K562 (cell line): ENCODE measurements around the gene MYB. TPM values are rescaled to one million over a fixed set of nuclear protein-coding genes. Genes with fewer than 3 reads are reported as not detected.
A peak's percentile ranks its signal among the peaks of the same experiment; 100 is the strongest.

Experiments used
- ASH1L ChIP-seq: fragments of 450-650 bp; IDR thresholded peaks from 2 replicates; pipeline ENCODE4 v1.6.1; 2018; ENCODE audit warnings: borderline replicate concordance, mild to moderate bottlenecking, low read depth; ENCODE audit not compliant: partially characterized antibody
- BRCA1 ChIP-seq, 2 experiments: fragments of 450-650 bp in 1 of 2; sonication (generic) in 1 of 2; formaldehyde crosslinking in 1 of 2; IDR thresholded peaks; 2 replicates each; pipeline versions ENCODE4 v1.5.0 to v1.6.1; 2017 to 2020; ENCODE audit warnings: mild to moderate bottlenecking in 1 of 2, missing genetic modification reagents in 1 of 2
- HEY1 ChIP-seq: fragments of 250-450 bp; sonication (Bioruptor Pico); IDR thresholded peaks from 2 replicates; pipeline ENCODE4 v1.5.0; 2020; ENCODE audit warnings: mild to moderate bottlenecking, moderate library complexity, borderline replicate concordance
- PRPF4 ChIP-seq: fragments of 200-400 bp; formaldehyde crosslinking; IDR thresholded peaks from one replicate; pipeline ENCODE4 v1.6.1; 2017; ENCODE audit warnings: low read length, low read depth, mild to moderate bottlenecking; ENCODE audit not compliant: insufficient read depth, poor library complexity, severe bottlenecking
- RBM22 ChIP-seq: fragments of 200-400 bp; formaldehyde crosslinking; IDR thresholded peaks from 2 replicates; pipeline ENCODE4 v1.6.1; 2018; ENCODE audit warnings: low read length, low read depth; ENCODE audit not compliant: poor library complexity, severe bottlenecking
- SMARCA4 ChIP-seq: fragments of 450-650 bp; IDR thresholded peaks from 2 replicates; pipeline ENCODE4 v1.6.1; 2016
- SNIP1 ChIP-seq: fragments of 450-650 bp; IDR thresholded peaks from 2 replicates; pipeline ENCODE4 v1.7.1; 2017; ENCODE audit warnings: low read depth, mild to moderate bottlenecking
- STAT5A ChIP-seq: IDR thresholded peaks from 2 replicates; pipeline ENCODE4 v1.6.1; 2012; ENCODE audit warnings: low read length, inconsistent platforms, borderline replicate concordance
- ZFP30 ChIP-seq: fragments of 250-450 bp; sonication (Bioruptor Pico); IDR thresholded peaks from 2 replicates; pipeline ENCODE4 v1.8.0; 2022; ENCODE audit warnings: moderate library complexity, mild to moderate bottlenecking, inconsistent platforms, borderline replicate concordance
- ZNF140 ChIP-seq: fragments of 250-450 bp; sonication (Bioruptor Pico); IDR thresholded peaks from 2 replicates; pipeline ENCODE4 v1.8.0; 2021; ENCODE audit warnings: moderate library complexity, mild to moderate bottlenecking, inconsistent platforms
- ZNF24 ChIP-seq: fragments of 450-650 bp; IDR thresholded peaks from 2 replicates; pipeline ENCODE4 v1.6.1; 2016
- polyA plus RNA-seq, 8 experiments: library from polyadenylated mRNA; depleted of rRNA in 4 of 8; stranded (reverse) in 5 of 8; unstranded in 3 of 8; fragments of >200 nt; fragmentation: Nextera tagmentation in 2 of 8; fragmentation: Illumina TruSeq in 1 of 8; extraction: Ambion mirVana in 2 of 8; extraction: Trizol in 1 of 8; gene quantifications; 2 replicates each; pipeline versions ENCODE4 v1.2.1 to v1.2.3, GENCODE V29; 2011 to 2014; ENCODE audit warnings: inconsistent platforms in 1 of 8, missing spikeins in 1 of 8
- total RNA-seq, 7 experiments: library from RNA; depleted of rRNA in 6 of 7; stranded (reverse); fragments of >200 nt in 6 of 7; fragmentation: Illumina TruSeq in 2 of 7; extraction: Trizol in 2 of 7; gene quantifications; 2 replicates each; pipeline versions ENCODE4 v1.2.1 to v1.2.3, GENCODE V29; 2011 to 2021; ENCODE audit warnings: low replicate concordance in 1 of 7
- TF ChIP-seq, protein P1 (sequence below): fragments of 250-450 bp; sonication (Bioruptor Pico); IDR thresholded peaks from 2 replicates; pipeline ENCODE4 v1.5.0; 2021; ENCODE audit warnings: mild to moderate bottlenecking, moderate library complexity
- TF ChIP-seq, protein P2 (sequence below): fragments of 250-450 bp; sonication (Bioruptor Pico); IDR thresholded peaks from 2 replicates; pipeline ENCODE4 v1.4.0; 2020; ENCODE audit warnings: mild to moderate bottlenecking, moderate library complexity
- TF ChIP-seq, protein P3 (sequence below): IDR thresholded peaks from 3 replicates; pipeline ENCODE4 v1.6.1; 2011; ENCODE audit warnings: borderline replicate concordance, mild to moderate bottlenecking; ENCODE audit not compliant: insufficient read length, insufficient read depth
- TF ChIP-seq, protein P4 (sequence below): fragments of 450-650 bp; IDR thresholded peaks from 2 replicates; pipeline ENCODE4 v1.6.1; 2016; ENCODE audit warnings: mild to moderate bottlenecking
- TF ChIP-seq, protein P5 (sequence below): fragments of 450-650 bp; formaldehyde crosslinking; IDR thresholded peaks from 2 replicates; pipeline ENCODE4 v1.4.0; 2020; ENCODE audit warnings: mild to moderate bottlenecking, mixed read lengths

Gene MYB
- total and polyA plus RNA-seq, 9 of the 15 experiments (the other 6 are each of a cell fraction or from before 2014, with no cell fraction given), result 35.8 to 218 (median 140) TPM

DNA sequence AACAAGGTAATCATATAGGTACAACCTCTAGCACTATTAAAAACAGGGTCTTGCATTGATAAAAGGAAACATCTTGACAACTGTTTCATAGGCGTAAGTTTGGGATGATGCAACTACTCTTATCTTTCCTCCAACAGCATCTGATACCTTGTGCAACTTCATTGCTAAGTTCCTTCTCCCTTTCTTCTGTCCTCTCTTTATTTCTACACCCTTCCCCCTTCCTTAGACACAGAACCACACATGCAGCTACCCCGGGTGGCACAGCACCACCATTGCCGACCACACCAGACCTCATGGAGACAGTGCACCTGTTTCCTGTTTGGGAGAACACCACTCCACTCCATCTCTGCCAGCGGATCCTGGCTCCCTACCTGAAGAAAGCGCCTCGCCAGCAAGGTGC is 14.4 kb downstream of the MYB start (continued):
- TF ChIP-seq, protein P1, sequence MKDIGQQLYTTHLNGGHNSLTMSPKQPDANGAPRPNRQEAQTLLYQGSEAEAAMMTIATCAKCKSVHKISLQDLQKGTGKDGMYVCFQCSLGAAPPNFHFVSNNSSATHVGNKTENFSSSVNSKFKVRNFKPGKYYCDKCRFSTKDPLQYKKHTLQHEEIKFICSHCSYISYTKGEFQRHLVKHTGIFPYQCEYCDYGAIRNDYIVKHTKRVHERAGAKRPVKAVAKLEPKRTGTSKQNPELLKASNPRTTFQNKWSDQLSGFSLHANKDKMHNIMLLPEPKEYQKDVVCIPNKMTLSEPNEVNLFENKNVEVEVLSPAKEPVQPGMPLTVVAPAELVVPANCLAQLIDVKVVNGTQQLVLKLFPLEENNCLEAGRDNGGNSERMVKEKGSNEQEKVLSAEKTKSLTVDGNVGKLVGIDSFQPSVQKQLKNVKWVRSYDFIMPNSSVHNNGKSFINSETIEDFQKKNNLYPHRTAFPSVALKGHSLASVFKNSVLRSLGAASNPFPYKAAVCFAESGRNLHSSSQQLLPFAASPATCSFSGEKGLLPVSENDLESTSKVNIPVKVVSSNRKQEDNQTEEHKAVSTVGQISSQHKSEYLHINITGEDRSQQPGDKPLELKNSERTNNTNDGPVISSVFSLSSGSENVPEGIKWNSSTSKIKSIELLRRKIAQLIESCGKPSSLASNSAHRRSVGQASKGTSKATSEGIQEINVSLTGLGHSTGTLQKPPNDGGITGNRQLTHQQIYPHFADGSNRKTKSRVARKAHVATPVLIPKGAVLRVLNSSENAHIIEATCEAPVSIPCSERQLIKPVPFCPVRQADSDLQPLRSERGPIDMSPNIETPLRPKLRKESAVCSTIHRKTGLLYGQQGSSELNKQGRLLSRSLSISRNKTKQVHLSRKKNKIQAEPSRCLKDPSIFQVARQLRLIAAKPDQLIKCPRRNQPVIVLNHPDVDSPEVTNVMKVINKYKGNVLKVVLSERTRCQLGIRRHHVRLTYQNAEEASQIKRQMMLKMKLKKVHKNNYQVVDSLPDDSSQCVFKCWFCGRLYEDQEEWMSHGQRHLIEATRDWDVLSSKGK, result no peak
- TF ChIP-seq, protein P2, sequence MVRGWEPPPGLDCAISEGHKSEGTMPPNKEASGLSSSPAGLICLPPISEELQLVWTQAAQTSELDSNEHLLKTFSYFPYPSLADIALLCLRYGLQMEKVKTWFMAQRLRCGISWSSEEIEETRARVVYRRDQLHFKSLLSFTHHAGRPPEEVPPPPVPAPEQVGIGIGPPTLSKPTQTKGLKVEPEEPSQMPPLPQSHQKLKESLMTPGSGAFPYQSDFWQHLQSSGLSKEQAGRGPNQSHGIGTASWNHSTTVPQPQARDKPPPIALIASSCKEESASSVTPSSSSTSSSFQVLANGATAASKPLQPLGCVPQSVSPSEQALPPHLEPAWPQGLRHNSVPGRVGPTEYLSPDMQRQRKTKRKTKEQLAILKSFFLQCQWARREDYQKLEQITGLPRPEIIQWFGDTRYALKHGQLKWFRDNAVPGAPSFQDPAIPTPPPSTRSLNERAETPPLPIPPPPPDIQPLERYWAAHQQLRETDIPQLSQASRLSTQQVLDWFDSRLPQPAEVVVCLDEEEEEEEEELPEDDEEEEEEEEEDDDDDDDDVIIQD (CRISPR knock-in tag), result no peak
- peak; percentile 87; the same call in 1 of the 2 replicates for TF ChIP-seq SMARCA4
- peak; percentile 59; the same call in 1 of the 2 replicates for TF ChIP-seq HEY1 (CRISPR knock-in tag)
- TF ChIP-seq STAT5A, result 0 out of 2 replicates have a peak, but pooled peaks have one; percentile 17
- TF ChIP-seq RBM22, result no peak
- no peak for TF ChIP-seq ZNF24
- no peak for TF ChIP-seq ZFP30 (CRISPR knock-in tag)
- TF ChIP-seq SNIP1, result no peak
- TF ChIP-seq, protein P3, sequence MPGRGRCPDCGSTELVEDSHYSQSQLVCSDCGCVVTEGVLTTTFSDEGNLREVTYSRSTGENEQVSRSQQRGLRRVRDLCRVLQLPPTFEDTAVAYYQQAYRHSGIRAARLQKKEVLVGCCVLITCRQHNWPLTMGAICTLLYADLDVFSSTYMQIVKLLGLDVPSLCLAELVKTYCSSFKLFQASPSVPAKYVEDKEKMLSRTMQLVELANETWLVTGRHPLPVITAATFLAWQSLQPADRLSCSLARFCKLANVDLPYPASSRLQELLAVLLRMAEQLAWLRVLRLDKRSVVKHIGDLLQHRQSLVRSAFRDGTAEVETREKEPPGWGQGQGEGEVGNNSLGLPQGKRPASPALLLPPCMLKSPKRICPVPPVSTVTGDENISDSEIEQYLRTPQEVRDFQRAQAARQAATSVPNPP, result no peak
- TF ChIP-seq BRCA1 (IDR thresholded peaks at IDR 0.05), result no peak
- no peak for TF ChIP-seq BRCA1 (CRISPR knock-in tag; IDR thresholded peaks at IDR 0.05)
- TF ChIP-seq, protein P4, sequence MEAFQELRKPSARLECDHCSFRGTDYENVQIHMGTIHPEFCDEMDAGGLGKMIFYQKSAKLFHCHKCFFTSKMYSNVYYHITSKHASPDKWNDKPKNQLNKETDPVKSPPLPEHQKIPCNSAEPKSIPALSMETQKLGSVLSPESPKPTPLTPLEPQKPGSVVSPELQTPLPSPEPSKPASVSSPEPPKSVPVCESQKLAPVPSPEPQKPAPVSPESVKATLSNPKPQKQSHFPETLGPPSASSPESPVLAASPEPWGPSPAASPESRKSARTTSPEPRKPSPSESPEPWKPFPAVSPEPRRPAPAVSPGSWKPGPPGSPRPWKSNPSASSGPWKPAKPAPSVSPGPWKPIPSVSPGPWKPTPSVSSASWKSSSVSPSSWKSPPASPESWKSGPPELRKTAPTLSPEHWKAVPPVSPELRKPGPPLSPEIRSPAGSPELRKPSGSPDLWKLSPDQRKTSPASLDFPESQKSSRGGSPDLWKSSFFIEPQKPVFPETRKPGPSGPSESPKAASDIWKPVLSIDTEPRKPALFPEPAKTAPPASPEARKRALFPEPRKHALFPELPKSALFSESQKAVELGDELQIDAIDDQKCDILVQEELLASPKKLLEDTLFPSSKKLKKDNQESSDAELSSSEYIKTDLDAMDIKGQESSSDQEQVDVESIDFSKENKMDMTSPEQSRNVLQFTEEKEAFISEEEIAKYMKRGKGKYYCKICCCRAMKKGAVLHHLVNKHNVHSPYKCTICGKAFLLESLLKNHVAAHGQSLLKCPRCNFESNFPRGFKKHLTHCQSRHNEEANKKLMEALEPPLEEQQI, result no peak
- no peak for TF ChIP-seq PRPF4
- TF ChIP-seq ASH1L, result no peak
- TF ChIP-seq, protein P5, sequence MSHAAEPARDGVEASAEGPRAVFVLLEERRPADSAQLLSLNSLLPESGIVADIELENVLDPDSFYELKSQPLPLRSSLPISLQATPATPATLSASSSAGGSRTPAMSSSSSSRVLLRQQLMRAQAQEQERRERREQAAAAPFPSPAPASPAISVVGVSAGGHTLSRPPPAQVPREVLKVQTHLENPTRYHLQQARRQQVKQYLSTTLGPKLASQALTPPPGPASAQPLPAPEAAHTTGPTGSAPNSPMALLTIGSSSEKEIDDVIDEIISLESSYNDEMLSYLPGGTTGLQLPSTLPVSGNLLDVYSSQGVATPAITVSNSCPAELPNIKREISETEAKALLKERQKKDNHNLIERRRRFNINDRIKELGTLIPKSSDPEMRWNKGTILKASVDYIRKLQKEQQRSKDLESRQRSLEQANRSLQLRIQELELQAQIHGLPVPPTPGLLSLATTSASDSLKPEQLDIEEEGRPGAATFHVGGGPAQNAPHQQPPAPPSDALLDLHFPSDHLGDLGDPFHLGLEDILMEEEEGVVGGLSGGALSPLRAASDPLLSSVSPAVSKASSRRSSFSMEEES (CRISPR knock-in tag), result no peak
- TF ChIP-seq ZNF140, result no peak
